Activated T-cell treated with anti-CD3 and anti-CD28 coated beads, Interleukin-2, amount 50 U/mL, for 4 hours (primary cell): Measurements from ENCODE around the gene RHOF. TPM values are rescaled to one million over a fixed set of nuclear protein-coding genes. Genes with fewer than 3 reads are reported as not detected.
"Not testable (repeated sequence)": the region's sequence is repeated elsewhere in the genome, so short reads cannot be mapped to it uniquely, and the experiment has no call there.

Experiments
- ATAC-seq, 2 donors: fragments of 200-7000 bp; cut with Tn5 transposase; one replicate each; pipeline ENCODE4 v1.10.0; 2021
- DNase-seq: peaks from one replicate; pipeline ENCODE4 v3.0.0-alpha.2; 2020
- H3K27me3 Mint-ChIP-seq: one replicate; pipeline ENCODE4 v1.8.0; 2021; ENCODE audit warnings: low read depth, mixed read lengths
- H3K36me3 Mint-ChIP-seq: one replicate; pipeline ENCODE4 v1.8.0; 2022; ENCODE audit warnings: mixed read lengths; ENCODE audit not compliant: insufficient read depth
- H3K4me1 Mint-ChIP-seq: one replicate; pipeline ENCODE4 v1.8.0; 2021; ENCODE audit warnings: low read depth, mixed read lengths
- H3K4me3 Mint-ChIP-seq: one replicate; pipeline ENCODE4 v1.8.0; 2021; ENCODE audit warnings: mild to moderate bottlenecking, moderate library complexity, mixed read lengths
- H3K9me3 Mint-ChIP-seq: one replicate; pipeline ENCODE4 v1.8.0; 2021; ENCODE audit warnings: mixed read lengths
- total RNA-seq, 3 donors: library from RNA; stranded (reverse); gene quantifications; one replicate each; pipeline ENCODE4 v1.2.1, GENCODE V29; 2021

Gene RHOF
- total RNA-seq, 3 donors from 2014 or later = 80.7 to 94.6 (median 85.8) TPM

- peaks cover 7% of the 10 kb centered on the region for H3K36me3 Mint-ChIP-seq
These were observed 41.6 kb downstream of the RHOF start for GRCh38 chr12:121751749-121752351.

DNA sequence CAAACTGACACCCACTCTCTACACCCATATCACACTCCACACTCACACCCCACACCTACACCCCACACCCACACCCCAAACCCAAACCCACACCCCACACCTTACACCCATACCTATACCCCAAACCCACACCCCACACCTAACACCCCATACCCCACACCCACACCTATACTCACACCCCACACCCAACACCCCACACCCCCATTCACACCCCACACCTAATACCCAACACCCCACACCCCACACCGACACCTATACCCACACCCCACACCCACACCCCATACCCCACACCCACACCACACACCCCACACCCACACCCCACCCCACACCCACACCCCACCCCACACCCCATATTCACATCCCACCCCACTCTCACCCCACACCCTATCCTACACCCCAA lies 42.5 kb downstream of the RHOF start:
- H3K27me3 Mint-ChIP-seq = no peaks in the 10 kb centered on the region
- H3K4me3 Mint-ChIP-seq = no peak overlapping the region
- DNase-seq (no peak), ATAC-seq (no peak)
- H3K9me3 Mint-ChIP-seq = no peaks in the 10 kb centered on the region
- peaks cover 4% of the 10 kb centered on the region for H3K36me3 Mint-ChIP-seq
- peaks cover 14% of the 10 kb centered on the region for H3K4me1 Mint-ChIP-seq

More at GRCh38 chr12:121751749-121752351, 41.6 kb downstream of the RHOF start:
- no peaks in the 10 kb centered on the region for H3K27me3 Mint-ChIP-seq
- no peak overlapping the region for H3K4me3 Mint-ChIP-seq
- H3K9me3 Mint-ChIP-seq = no peaks in the 10 kb centered on the region
- peaks cover 21% of the 10 kb centered on the region for H3K4me1 Mint-ChIP-seq
- ATAC-seq = no peak
- no peak for DNase-seq

DNA sequence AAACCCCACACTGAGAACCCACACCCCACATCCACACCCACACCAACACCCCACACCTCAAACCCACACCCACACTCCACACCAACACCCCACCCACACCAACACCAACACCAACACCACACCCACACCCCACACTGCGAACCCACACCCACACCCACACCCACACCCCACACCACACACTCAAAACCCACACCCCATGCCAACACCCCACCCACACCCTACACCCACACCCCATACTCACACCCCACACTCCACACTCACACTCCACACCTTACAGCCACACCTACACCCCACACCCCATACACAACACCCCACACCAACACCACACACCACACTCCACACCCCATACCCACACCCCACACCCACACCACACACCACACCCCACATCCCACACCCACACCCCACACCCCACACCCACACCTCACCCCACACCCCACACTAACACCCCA lies 43.0 kb downstream of the RHOF start:
- ATAC-seq (no peak), DNase-seq (no peak)
- Mint-ChIP-seq H3K4me3 (no peak overlapping the region), H3K4me1 (peaks cover 13% of the 10 kb centered on the region), H3K9me3 (no peaks in the 10 kb centered on the region), H3K36me3 (peaks cover 4% of the 10 kb centered on the region), H3K27me3 (no peaks in the 10 kb centered on the region)

- no peak overlapping the region for H3K4me3 Mint-ChIP-seq
- no peaks in the 10 kb centered on the region for H3K9me3 Mint-ChIP-seq
- ATAC-seq = no peak
- no peak for DNase-seq
- no peaks in the 10 kb centered on the region for H3K27me3 Mint-ChIP-seq
- H3K36me3 Mint-ChIP-seq = peaks cover 4% of the 10 kb centered on the region
- peaks cover 13% of the 10 kb centered on the region for H3K4me1 Mint-ChIP-seq
These were observed 44.2 kb downstream of the RHOF start for GRCh38 chr12:121749267-121749666.

DNA sequence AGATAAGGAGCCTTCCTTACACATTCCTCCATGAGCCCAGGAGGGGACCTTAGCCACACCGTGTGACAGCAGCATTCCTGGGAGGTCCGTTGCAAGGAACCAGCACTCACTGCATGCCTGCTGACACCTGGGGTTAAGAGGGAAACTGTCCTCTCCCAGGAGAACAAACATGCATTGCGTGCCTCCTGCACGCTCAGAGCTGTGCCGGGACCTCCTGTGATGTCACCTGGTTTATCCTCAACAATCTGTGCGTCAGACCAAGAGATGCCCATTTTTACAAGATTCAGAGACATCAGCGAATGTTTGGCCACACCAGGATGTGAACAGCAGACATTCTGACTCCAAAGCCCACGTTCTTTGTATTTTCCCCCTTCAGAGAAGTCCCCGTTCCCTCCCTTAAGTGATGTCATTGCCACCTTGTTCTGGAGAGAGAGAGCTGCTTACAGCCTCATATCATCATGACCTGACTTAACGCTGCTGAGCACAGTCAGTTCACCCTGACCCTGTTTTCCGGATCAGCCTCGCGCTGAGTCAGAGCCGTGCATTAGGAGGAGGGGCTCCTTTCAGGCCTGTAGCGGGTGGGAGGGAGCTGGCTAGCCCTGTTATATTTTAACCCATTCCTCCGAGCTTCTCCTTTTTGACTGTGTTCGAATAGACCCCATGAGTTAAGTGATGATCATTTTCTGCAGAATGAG lies 44.8 kb downstream of the RHOF start:
- Mint-ChIP-seq H3K4me3 (no peak overlapping the region), H3K27me3 (no peaks in the 10 kb centered on the region), H3K9me3 (no peaks in the 10 kb centered on the region), H3K4me1 (peaks cover 13% of the 10 kb centered on the region), H3K36me3 (peaks cover 4% of the 10 kb centered on the region)
- ATAC-seq = peak; percentile 63 to 89
- DNase-seq = no peak

- Mint-ChIP-seq H3K4me3 (no peak overlapping the region), H3K9me3 (no peaks in the 10 kb centered on the region), H3K27me3 (no peaks in the 10 kb centered on the region), H3K36me3 (peaks cover 4% of the 10 kb centered on the region), H3K4me1 (peaks cover 13% of the 10 kb centered on the region)
- ATAC-seq (no peak), DNase-seq (no peak)
These were observed 45.3 kb downstream of the RHOF start for GRCh38 chr12:121748218-121748570.

DNA sequence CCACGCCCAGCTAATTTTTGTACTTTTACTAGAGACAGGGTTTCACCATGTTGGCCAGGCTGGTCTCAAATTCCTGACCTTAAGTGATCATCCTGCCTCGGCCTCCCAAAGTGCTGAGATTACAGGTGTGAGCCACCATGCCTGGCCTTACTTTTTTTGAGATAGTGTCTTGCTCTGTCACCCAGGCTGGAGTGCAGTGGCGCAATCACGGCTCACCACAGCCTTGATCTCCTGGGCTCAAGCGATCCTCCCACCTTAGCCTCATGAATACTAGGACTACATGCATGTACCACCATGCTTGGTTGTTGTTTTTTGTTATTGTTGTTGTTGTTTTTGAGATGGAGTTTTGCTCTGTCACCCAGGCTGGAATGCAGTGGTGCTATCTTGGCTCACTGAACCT lies 47.9 kb downstream of the RHOF start:
- DNase-seq, H3K9me3 Mint-ChIP-seq, H3K36me3 Mint-ChIP-seq, H3K27me3 Mint-ChIP-seq, H3K4me3 Mint-ChIP-seq, ATAC-seq: not testable (repeated sequence)
- peaks cover 10% of the 10 kb centered on the region for H3K4me1 Mint-ChIP-seq

GRCh38 chr12:121741743-121742142 lies 51.7 kb downstream of the RHOF start:
- ATAC-seq (no peak), DNase-seq (no peak)
- H3K9me3 Mint-ChIP-seq = no peaks in the 10 kb centered on the region
- H3K36me3 Mint-ChIP-seq = no peaks in the 10 kb centered on the region
- H3K4me1 Mint-ChIP-seq = no peaks in the 10 kb centered on the region
- no peak overlapping the region for H3K4me3 Mint-ChIP-seq
- no peaks in the 10 kb centered on the region for H3K27me3 Mint-ChIP-seq

GRCh38 chr12:121740847-121741246 lies 52.6 kb downstream of the RHOF start:
- DNase-seq = no peak
- Mint-ChIP-seq H3K27me3 (no peaks in the 10 kb centered on the region), H3K36me3 (no peaks in the 10 kb centered on the region), H3K4me1 (no peaks in the 10 kb centered on the region), H3K9me3 (no peaks in the 10 kb centered on the region), H3K4me3 (no peak overlapping the region)
- no peak for ATAC-seq

DNA sequence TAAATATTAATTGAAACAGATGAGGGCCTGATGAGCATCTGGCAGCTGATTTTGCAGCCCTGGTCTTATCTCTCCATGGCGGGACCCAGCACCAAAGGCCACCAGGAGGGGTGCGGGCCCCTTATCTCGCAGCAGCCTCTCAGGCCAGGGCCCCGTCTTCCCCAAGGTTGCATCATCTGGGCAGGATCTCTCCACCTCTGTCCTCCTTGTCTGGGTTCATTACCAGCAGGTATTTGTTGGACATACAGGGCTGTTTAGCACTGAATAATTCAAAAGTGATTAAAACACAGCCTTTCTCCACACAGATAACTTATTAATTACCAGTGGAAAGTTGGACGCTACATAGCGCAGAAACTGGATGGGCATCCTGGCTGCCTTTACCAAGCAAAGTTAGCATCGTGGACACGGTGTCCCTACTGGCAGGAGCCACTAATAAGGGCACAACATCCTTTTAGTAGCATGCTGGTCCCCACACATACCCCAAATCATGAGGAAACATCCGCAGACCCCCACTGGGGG lies 55.1 kb downstream of the RHOF start:
- Mint-ChIP-seq H3K36me3 (no peaks in the 10 kb centered on the region), H3K27me3 (no peaks in the 10 kb centered on the region), H3K4me3 (no peak overlapping the region), H3K4me1 (no peaks in the 10 kb centered on the region), H3K9me3 (no peaks in the 10 kb centered on the region)
- no peak for DNase-seq
- ATAC-seq = no peak

- DNase-seq (no peak), ATAC-seq (no peak)
- Mint-ChIP-seq H3K4me1 (no peaks in the 10 kb centered on the region), H3K36me3 (no peaks in the 10 kb centered on the region), H3K27me3 (no peaks in the 10 kb centered on the region), H3K9me3 (no peaks in the 10 kb centered on the region), H3K4me3 (no peak overlapping the region)
These were observed 59.6 kb downstream of the RHOF start for GRCh38 chr12:121733849-121734248.

DNA sequence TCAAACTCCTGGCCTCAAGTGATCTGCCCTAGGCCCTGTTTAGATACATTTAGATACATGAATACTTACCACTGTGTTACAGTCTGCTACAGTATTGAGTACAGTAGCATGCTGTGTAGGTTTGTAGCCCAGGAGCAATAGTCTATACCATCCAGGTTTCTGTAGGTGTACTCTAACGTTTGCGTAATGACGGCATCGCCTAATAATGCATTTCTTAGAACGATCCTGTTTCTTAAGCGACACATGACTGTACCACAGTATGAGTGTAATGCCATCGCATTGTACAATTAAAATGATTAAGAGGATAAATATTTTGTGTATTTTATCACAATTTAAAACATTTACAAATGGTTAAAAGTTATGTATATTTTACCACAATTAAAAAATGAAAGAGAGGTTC lies 62.0 kb downstream of the RHOF start:
- Mint-ChIP-seq H3K36me3 (no peaks in the 10 kb centered on the region), H3K27me3 (no peaks in the 10 kb centered on the region), H3K9me3 (no peaks in the 10 kb centered on the region), H3K4me1 (no peaks in the 10 kb centered on the region), H3K4me3 (no peak overlapping the region)
- DNase-seq (no peak), ATAC-seq (no peak)

DNA sequence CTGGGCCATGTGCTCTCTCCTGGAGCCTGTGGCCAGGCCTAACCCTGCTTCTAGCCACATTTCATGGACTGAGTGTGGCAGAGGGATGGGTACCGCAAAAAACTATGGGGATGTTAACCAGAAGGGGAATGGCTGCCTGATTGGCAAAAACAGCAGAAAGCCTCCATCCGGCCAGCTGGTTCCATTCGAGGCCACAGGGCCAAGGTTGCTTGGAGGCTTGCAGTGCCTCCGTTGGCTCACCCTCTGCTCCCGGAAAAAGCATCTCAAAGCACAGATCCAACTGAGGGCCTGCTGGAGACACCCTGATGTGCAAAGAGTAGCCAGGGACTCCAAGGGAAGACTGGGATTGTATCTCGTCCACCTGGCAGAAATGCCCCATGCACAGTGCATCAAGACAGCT lies 64.5 kb downstream of the RHOF start:
- no peak overlapping the region for H3K4me3 Mint-ChIP-seq
- peaks cover 2% of the 10 kb centered on the region for H3K36me3 Mint-ChIP-seq
- DNase-seq (no peak), ATAC-seq (no peak)
- H3K4me1 Mint-ChIP-seq = no peaks in the 10 kb centered on the region
- no peaks in the 10 kb centered on the region for H3K9me3 Mint-ChIP-seq
- no peaks in the 10 kb centered on the region for H3K27me3 Mint-ChIP-seq
